Measurements from ENCODE around the gene GRAMD1B.

The GRAMD1B gene

DNA sequence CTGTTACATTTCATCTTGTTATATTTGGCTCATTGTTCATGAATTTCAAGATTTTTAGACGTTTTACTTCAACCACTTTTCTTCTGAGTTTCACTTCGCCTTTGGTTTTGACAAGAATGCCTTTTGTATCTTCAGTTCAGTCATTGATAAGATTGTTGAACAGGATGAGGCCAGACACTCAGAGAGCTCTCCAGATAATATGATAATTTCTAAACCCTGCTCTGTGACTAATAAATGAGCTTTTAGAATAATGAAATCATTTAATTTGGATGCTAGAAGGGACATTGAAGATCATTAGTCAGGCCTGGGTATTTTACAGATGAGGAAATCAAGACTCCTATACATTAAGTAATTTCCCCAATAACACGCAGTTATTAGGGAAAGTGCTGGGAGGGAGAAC, 37.2 kb upstream of the GRAMD1B start:
- no peaks in the 10 kb centered on the region for H3K9me3 ChIP-seq (ENCODE audit: control insufficient read depth, insufficient read depth, low read length)
- WGBS (ENCODE audit: insufficient coverage, insufficient read length): no CpG with 5 or more reads among the region's 3 CpGs
- H3K4me1 ChIP-seq (ENCODE audit: control insufficient read depth, insufficient read depth, low read length): no peaks in the 10 kb centered on the region
- no peaks in the 10 kb centered on the region for H3K36me3 ChIP-seq (ENCODE audit: control insufficient read depth, insufficient read depth, low read length)
- no peak overlapping the region for H3K4me3 ChIP-seq (ENCODE audit: low read length)
- DNase-seq (ENCODE audit: low read depth, low spot score): no peak
- no peaks in the 10 kb centered on the region for H3K27me3 ChIP-seq (ENCODE audit: control insufficient read depth, insufficient read depth, low read length)
- H3K27ac ChIP-seq (ENCODE audit: low read length): no peak overlapping the region

DNA sequence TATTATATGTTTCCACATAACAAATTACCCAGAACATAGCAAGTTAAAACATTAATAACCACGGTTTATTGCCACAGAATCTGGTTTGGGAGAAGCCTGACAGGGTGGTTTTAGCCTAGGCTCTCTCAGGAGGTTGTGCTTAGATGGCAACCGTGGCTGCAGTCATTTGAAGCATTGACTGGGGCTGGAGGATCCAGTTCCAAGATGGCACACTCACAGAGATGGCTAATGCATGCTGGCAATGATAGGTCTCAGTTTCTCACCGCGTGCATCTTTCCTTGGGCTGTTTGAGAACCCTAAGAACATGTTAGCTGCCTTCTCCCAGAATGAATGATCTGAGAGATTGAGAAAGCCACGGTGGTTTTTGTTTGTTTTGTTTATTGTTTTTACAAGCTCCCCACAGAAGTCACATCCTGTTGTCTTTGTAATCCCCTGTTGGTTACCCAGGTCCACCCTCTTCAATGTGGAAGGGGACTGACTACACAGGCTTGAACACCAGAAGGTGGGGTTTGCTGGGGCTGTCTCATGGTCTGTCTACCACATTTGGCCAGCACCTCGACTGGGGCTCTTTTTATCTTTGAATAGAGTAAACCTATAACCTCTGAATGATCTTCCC, 36.6 kb upstream of the GRAMD1B start:
- Histone ChIP-seq H3K27me3 (ENCODE audit: control insufficient read depth, insufficient read depth, low read length) (no peaks in the 10 kb centered on the region), H3K4me3 (ENCODE audit: low read length) (no peak overlapping the region), H3K27ac (ENCODE audit: low read length) (no peak overlapping the region), H3K36me3 (ENCODE audit: control insufficient read depth, insufficient read depth, low read length) (no peaks in the 10 kb centered on the region), H3K9me3 (ENCODE audit: control insufficient read depth, insufficient read depth, low read length) (no peaks in the 10 kb centered on the region), H3K4me1 (ENCODE audit: control insufficient read depth, insufficient read depth, low read length) (no peaks in the 10 kb centered on the region)
- DNase-seq (ENCODE audit: low read depth, low spot score): no peak
- WGBS (ENCODE audit: insufficient coverage, insufficient read length): no CpG with 5 or more reads among the region's 6 CpGs

- no CpG with 5 or more reads among the region's 7 CpGs for WGBS (ENCODE audit: insufficient coverage, insufficient read length)
- H3K27ac ChIP-seq (ENCODE audit: low read length): no peak overlapping the region
- no peak for DNase-seq (ENCODE audit: low read depth, low spot score)
These were observed 25.4 kb upstream of the GRAMD1B start for GRCh38 chr11:123404676-123405075.

DNA sequence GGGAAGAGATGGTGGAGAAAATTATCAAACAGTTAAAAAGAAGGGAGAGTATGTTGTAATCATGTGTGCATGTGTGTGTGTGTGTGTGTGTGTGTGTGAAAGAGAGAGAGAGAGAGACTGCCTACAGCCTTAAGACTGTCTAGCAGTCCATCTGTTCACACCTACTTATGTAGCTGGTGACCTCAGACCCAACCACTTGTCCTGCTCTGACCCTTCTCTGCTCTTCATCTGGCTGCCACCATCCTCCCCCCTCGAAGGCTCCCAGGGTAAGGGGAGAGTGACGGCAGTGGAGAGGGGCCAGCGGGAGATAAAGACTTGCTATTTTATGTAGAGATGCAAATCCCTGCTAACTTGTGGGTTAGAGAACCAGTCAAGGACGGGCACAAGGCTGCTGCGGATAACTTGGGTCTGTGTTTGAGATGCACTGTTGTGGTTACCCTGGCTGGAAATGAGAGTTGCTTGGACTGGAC, 24.9 kb upstream of the GRAMD1B start:
- no peak overlapping the region for H3K4me3 ChIP-seq (ENCODE audit: low read length)
- no peak overlapping the region for H3K27ac ChIP-seq (ENCODE audit: low read length)
- 0 out of 2 replicates have a peak, but pooled peaks cover 1% of the 10 kb centered on the region for H3K4me1 ChIP-seq (ENCODE audit: control insufficient read depth, insufficient read depth, low read length)
- no peaks in the 10 kb centered on the region for H3K9me3 ChIP-seq (ENCODE audit: control insufficient read depth, insufficient read depth, low read length)
- no peaks in the 10 kb centered on the region for H3K36me3 ChIP-seq (ENCODE audit: control insufficient read depth, insufficient read depth, low read length)
- DNase-seq (ENCODE audit: low read depth, low spot score): no peak
- H3K27me3 ChIP-seq (ENCODE audit: control insufficient read depth, insufficient read depth, low read length): no peaks in the 10 kb centered on the region
- no CpG with 5 or more reads among the region's 5 CpGs for WGBS (ENCODE audit: insufficient coverage, insufficient read length)

More at GRCh38 chr11:123404676-123405075, 25.4 kb upstream of the GRAMD1B start:
- Histone ChIP-seq H3K27me3 (ENCODE audit: control insufficient read depth, insufficient read depth, low read length) (no peaks in the 10 kb centered on the region), H3K4me1 (ENCODE audit: control insufficient read depth, insufficient read depth, low read length) (0 out of 2 replicates have a peak, but pooled peaks cover 1% of the 10 kb centered on the region), H3K9me3 (ENCODE audit: control insufficient read depth, insufficient read depth, low read length) (no peaks in the 10 kb centered on the region), H3K4me3 (ENCODE audit: low read length) (no peak overlapping the region), H3K36me3 (ENCODE audit: control insufficient read depth, insufficient read depth, low read length) (no peaks in the 10 kb centered on the region)

DNA sequence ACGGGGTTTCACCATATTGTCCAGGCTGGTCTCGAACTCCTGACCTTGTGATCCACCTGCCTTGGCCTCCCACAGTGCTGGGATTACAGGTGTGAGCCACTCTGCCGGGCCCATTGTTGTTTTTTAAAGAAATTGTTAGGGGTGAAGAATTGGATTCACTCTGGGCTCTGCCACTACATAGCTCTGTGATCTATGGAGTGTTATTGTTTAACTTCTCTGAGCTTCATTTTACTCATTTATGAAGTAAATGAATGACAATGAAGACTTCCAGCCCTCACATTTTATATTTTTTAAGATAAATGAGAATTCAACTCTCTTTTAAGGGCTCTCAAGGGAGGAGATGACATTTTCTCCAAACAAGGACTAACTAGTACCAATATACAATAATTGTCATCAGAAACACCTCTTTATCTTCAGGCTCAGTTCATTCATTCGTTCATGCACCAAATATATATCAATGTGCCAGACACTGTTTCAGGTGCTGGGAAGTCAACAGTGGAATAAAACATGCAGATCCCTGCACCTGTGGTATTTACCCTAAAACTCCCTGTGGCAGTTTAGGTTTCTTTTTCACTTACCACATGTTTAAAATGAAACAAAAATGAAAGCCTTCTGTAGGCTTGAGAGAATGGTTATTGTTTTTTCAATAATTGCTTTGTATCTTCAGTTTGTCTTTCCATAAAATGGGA, 23.5 kb upstream of the GRAMD1B start:
- Histone ChIP-seq H3K36me3 (ENCODE audit: control insufficient read depth, insufficient read depth, low read length) (no peaks in the 10 kb centered on the region), H3K4me1 (ENCODE audit: control insufficient read depth, insufficient read depth, low read length) (0 out of 2 replicates have a peak, but pooled peaks cover 1% of the 10 kb centered on the region), H3K9me3 (ENCODE audit: control insufficient read depth, insufficient read depth, low read length) (no peaks in the 10 kb centered on the region), H3K4me3 (ENCODE audit: low read length) (no peak overlapping the region), H3K27me3 (ENCODE audit: control insufficient read depth, insufficient read depth, low read length) (no peaks in the 10 kb centered on the region), H3K27ac (ENCODE audit: low read length) (no peak overlapping the region)
- no peak for DNase-seq (ENCODE audit: low read depth, low spot score)
- WGBS (ENCODE audit: insufficient coverage, insufficient read length): no CpG with 5 or more reads among the region's 4 CpGs

DNA sequence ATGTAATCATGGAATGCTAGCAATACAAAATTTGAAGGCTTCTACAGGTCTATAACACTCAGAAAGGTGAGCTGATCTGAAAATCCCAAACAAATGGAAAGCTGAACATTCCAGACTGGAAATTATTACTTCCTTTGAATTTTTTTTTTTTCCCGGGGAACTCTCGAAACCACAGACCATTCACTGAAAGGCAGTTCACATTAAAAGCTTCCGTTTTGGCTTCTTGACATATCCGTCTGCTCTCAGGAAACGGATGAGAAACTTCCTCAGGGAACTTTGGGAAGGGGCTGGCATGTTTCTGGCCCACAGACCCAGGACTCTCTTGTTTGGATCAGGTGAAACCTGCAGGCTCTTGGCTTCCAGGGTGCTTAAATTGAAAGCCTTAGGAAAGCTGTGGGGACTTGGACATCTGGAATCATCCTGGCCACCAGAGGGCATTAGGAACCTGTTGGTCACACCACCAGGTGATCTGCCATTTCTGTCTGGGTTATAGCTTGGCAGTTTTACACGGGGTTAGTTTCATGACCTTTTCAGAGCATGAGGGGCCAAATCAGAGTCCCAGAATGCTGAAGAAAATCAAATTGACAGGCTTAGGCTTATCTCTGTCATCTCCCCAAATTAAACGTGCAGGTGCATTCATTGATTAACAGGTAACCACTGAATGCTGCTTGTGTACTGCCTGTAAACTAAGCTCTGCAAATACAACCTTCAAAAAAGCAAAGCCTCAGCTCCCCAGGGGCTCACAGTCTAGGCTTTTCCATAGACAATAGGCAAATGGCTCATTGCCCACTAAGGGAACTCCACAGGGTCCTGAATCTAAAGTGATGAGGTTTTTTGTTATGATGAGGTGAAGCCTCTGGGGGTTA, 22.7 kb upstream of the GRAMD1B start:
- no CpG with 5 or more reads among the region's 7 CpGs for WGBS (ENCODE audit: insufficient coverage, insufficient read length)
- no peak overlapping the region for H3K27ac ChIP-seq (ENCODE audit: low read length)
- 0 out of 2 replicates have a peak, but pooled peaks cover 1% of the 10 kb centered on the region for H3K4me1 ChIP-seq (ENCODE audit: control insufficient read depth, insufficient read depth, low read length)
- H3K27me3 ChIP-seq (ENCODE audit: control insufficient read depth, insufficient read depth, low read length): no peaks in the 10 kb centered on the region
- H3K9me3 ChIP-seq (ENCODE audit: control insufficient read depth, insufficient read depth, low read length): no peaks in the 10 kb centered on the region
- DNase-seq (ENCODE audit: low read depth, low spot score): no peak
- no peaks in the 10 kb centered on the region for H3K36me3 ChIP-seq (ENCODE audit: control insufficient read depth, insufficient read depth, low read length)
- H3K4me3 ChIP-seq (ENCODE audit: low read length): no peak overlapping the region

GRCh38 chr11:123407996-123408597, 22.0 kb upstream of the GRAMD1B start:
- no CpG with 5 or more reads among the region's 7 CpGs for WGBS (ENCODE audit: insufficient coverage, insufficient read length)
- DNase-seq (ENCODE audit: low read depth, low spot score): no peak
- no peak overlapping the region for H3K4me3 ChIP-seq (ENCODE audit: low read length)
- 0 out of 2 replicates have a peak, but pooled peaks cover 1% of the 10 kb centered on the region for H3K4me1 ChIP-seq (ENCODE audit: control insufficient read depth, insufficient read depth, low read length)
- H3K27me3 ChIP-seq (ENCODE audit: control insufficient read depth, insufficient read depth, low read length): no peaks in the 10 kb centered on the region
- no peak overlapping the region for H3K27ac ChIP-seq (ENCODE audit: low read length)
- no peaks in the 10 kb centered on the region for H3K36me3 ChIP-seq (ENCODE audit: control insufficient read depth, insufficient read depth, low read length)
- no peaks in the 10 kb centered on the region for H3K9me3 ChIP-seq (ENCODE audit: control insufficient read depth, insufficient read depth, low read length)

DNA sequence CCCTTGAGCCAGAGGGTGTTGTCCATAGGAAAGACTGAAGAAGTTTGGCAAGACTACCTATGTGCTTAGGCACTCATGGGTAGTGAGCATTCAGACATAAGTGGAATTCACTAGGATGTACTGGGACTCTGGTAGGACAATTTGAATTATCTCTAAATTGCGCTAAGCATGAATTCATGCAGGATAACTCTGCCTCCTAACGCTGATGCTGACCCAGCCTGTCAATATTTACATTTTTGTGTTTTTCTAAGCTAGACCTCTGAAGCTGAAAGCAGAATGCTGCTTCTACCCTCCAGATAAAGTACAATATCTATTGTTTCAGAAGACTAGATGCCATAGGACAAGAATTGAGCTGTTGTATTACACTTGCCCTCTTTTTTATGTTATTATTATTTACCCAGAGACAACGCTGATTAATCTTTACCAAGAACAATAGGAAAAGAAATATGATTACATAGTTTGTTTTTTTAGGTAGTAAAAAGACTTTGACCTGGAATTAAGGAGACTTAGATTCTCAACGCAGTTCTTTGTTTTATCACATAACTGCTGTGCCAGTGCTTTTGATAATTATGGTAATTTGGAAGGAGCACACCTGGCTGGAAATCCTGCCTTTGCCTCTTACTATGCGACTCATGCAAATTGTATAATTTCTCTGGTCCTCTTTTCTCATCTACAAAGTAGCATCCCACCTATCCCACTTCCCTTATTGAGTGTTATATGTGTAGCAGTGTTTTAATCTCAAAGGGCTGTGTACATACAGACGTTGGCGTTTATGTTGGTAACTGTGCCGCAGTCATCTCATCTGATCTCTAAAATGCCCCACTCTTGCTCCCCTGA, 21.2 kb upstream of the GRAMD1B start:
- H3K4me3 ChIP-seq (ENCODE audit: low read length): no peak overlapping the region
- WGBS (ENCODE audit: insufficient coverage, insufficient read length): no CpG with 5 or more reads among the region's 8 CpGs
- H3K27ac ChIP-seq (ENCODE audit: low read length): no peak overlapping the region
- H3K27me3 ChIP-seq (ENCODE audit: control insufficient read depth, insufficient read depth, low read length): no peaks in the 10 kb centered on the region
- no peaks in the 10 kb centered on the region for H3K9me3 ChIP-seq (ENCODE audit: control insufficient read depth, insufficient read depth, low read length)
- H3K36me3 ChIP-seq (ENCODE audit: control insufficient read depth, insufficient read depth, low read length): no peaks in the 10 kb centered on the region
- H3K4me1 ChIP-seq (ENCODE audit: control insufficient read depth, insufficient read depth, low read length): 0 out of 2 replicates have a peak, but pooled peaks cover 1% of the 10 kb centered on the region
- no peak for DNase-seq (ENCODE audit: low read depth, low spot score)

DNA sequence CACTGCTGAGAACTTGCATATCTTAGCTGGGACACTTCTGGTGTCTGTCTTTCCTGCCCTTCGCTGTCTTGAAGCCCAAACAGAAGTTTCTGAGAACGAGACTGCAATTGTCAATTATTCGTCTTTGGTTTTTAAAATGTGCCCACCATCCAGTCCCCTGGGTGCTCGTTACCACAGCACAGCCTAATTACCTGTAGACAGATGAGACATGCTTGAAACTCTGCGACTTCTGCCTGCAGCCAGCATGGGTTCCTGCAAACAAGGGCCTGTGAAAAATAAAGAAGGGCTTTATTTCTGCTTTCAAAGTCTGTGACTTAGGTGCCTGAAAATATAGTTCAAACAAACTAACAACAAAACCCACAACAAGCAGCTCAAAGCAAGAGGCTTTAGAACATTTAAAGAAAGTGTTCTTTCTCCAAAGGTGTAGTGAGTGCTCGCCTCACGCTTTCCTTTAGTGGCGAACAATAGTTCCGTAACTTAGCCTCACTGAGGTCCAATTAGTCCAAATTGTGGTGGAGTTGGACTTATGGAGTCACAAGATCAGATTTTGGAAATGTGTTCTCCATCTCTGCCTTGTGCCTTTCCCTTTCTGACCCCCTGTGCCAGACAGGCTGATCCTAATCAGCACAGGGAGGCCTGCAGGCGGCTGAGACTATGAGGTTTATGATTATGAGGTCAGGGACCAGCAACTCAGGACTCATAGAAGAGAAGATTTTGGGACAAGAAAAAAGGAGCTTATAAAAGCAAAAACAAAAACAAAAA, 20.4 kb upstream of the GRAMD1B start:
- Histone ChIP-seq H3K4me1 (ENCODE audit: control insufficient read depth, insufficient read depth, low read length) (0 out of 2 replicates have a peak, but pooled peaks cover 1% of the 10 kb centered on the region), H3K27ac (ENCODE audit: low read length) (no peak overlapping the region), H3K4me3 (ENCODE audit: low read length) (no peak overlapping the region), H3K27me3 (ENCODE audit: control insufficient read depth, insufficient read depth, low read length) (no peaks in the 10 kb centered on the region), H3K36me3 (ENCODE audit: control insufficient read depth, insufficient read depth, low read length) (no peaks in the 10 kb centered on the region), H3K9me3 (ENCODE audit: control insufficient read depth, insufficient read depth, low read length) (no peaks in the 10 kb centered on the region)
- no peak for DNase-seq (ENCODE audit: low read depth, low spot score)
- WGBS (ENCODE audit: insufficient coverage, insufficient read length): no CpG with 5 or more reads among the region's 10 CpGs
